Measurements from ENCODE around the gene ZNF419.

ZNF419 gene

GRCh38 chr19:57452307-57452706, 35.2 kb upstream of the ZNF419 start (continued):
- TF ChIP-seq TSHZ2 (CRISPR knock-in tag; IDR thresholded peaks at IDR 0.05), result no peak

- ATAC-seq, result peak; percentile 67
- no peak for TF ChIP-seq ZNF8 (CRISPR knock-in tag; IDR thresholded peaks at IDR 0.05)
- no peak for TF ChIP-seq ZFP3 (CRISPR knock-in tag; IDR thresholded peaks at IDR 0.05)
- TF ChIP-seq PPARA (CRISPR knock-in tag; IDR thresholded peaks at IDR 0.05; ENCODE audit: borderline replicate concordance), result no peak
- TF ChIP-seq ZNF70 (CRISPR knock-in tag; IDR thresholded peaks at IDR 0.05), result no peak
- TF ChIP-seq ARNTL (CRISPR knock-in tag; IDR thresholded peaks at IDR 0.05; ENCODE audit: borderline replicate concordance, low read depth), result no peak
- no peak for TF ChIP-seq TSHZ2 (CRISPR knock-in tag; IDR thresholded peaks at IDR 0.05)
Measured at GRCh38 chr19:57465680-57466381, 21.7 kb upstream of the ZNF419 start.

- TF ChIP-seq ZNF8 (CRISPR knock-in tag; IDR thresholded peaks at IDR 0.05) (no peak), ZNF565 (CRISPR knock-in tag; conservative IDR thresholded peaks at IDR 0.05; ENCODE audit: low read depth) (no peak)
- ATAC-seq, result no peak
Measured at GRCh38 chr19:57466489-57466888, 21.1 kb upstream of the ZNF419 start.

- no peak for ATAC-seq
- TF ChIP-seq ZFP30 (CRISPR knock-in tag; IDR thresholded peaks at IDR 0.05) (no peak), ZNF70 (CRISPR knock-in tag; IDR thresholded peaks at IDR 0.05) (no peak), ISL1 (CRISPR knock-in tag; IDR thresholded peaks at IDR 0.05) (no peak), ZFP3 (CRISPR knock-in tag; IDR thresholded peaks at IDR 0.05) (no peak), RARB (CRISPR knock-in tag; IDR thresholded peaks at IDR 0.05) (no peak), ARNTL (CRISPR knock-in tag; IDR thresholded peaks at IDR 0.05; ENCODE audit: borderline replicate concordance, low read depth) (no peak), POU6F1 (CRISPR knock-in tag; IDR thresholded peaks at IDR 0.05; ENCODE audit: borderline replicate concordance, low read depth) (no peak), ZNF8 (CRISPR knock-in tag; IDR thresholded peaks at IDR 0.05) (no peak), SNAI2 (CRISPR knock-in tag; IDR thresholded peaks at IDR 0.05) (no peak), ZC3H10 (CRISPR knock-in tag; IDR thresholded peaks at IDR 0.05) (no peak), ESRRG (CRISPR knock-in tag; IDR thresholded peaks at IDR 0.05) (no peak), BACH2 (CRISPR knock-in tag; IDR thresholded peaks at IDR 0.05; ENCODE audit: borderline replicate concordance) (no peak), OSR1 (CRISPR knock-in tag; IDR thresholded peaks at IDR 0.05) (no peak), TSHZ2 (CRISPR knock-in tag; IDR thresholded peaks at IDR 0.05) (no peak), TCF4 (CRISPR knock-in tag; IDR thresholded peaks at IDR 0.05; ENCODE audit: borderline replicate concordance) (no peak), CREB5 (CRISPR knock-in tag; IDR thresholded peaks at IDR 0.05; ENCODE audit: low read depth) (no peak)
Measured at GRCh38 chr19:57473646-57474045, 13.9 kb upstream of the ZNF419 start.

All from SK-N-SH treated with all-trans-retinoic acid at 6 μM for 48 hours (cell line).